ENCODE results near the gene FAM168A. TPM values are rescaled to one million over a fixed set of nuclear protein-coding genes. Genes with fewer than 3 reads are reported as not detected.

The FAM168A gene
- total and polyA plus RNA-seq, 9 of the 15 experiments (the other 6 are each of a cell fraction or from before 2014, with no cell fraction given): 0.44 to 7.2 (median 2.9) TPM

GRCh38 chr11:73376160-73376802 is 221.6 kb downstream of the FAM168A start, which contains the start of gene RELT (continued):
- peak; percentile 64; the same call in 1 of the 2 replicates for TF ChIP-seq ETS1 (conservative IDR thresholded peaks at IDR 0.05; ENCODE audit: control insufficient read depth, low read depth, low read length)
- no peak for TF ChIP-seq ZNF785 (CRISPR knock-in tag; IDR thresholded peaks at IDR 0.05)
- TF ChIP-seq ZNF592 (IDR thresholded peaks at IDR 0.05): 0 out of 2 replicates have a peak, but pooled peaks have one; percentile 51
- TF ChIP-seq HDAC8 (tag; IDR thresholded peaks at IDR 0.05): no peak
- TF ChIP-seq ZNF584 (CRISPR knock-in tag; IDR thresholded peaks at IDR 0.05; ENCODE audit: low read depth): no peak
- no peak for TF ChIP-seq NR1H2 (CRISPR knock-in tag; IDR thresholded peaks at IDR 0.05)
- peak; percentile 42 for TF ChIP-seq BHLHE40 (IDR thresholded peaks at IDR 0.05; ENCODE audit: low read length)
- no peak for TF ChIP-seq GTF2A2 (tag; IDR thresholded peaks at IDR 0.05)
- TF ChIP-seq ZC3H11A (IDR thresholded peaks at IDR 0.05; ENCODE audit: low read depth, low read length): no peak
- no peak for TF ChIP-seq E2F8 (IDR thresholded peaks at IDR 0.05; ENCODE audit: low read depth, partially characterized antibody)
- peak; percentile 67 for TF ChIP-seq MEIS2 (IDR thresholded peaks at IDR 0.05; ENCODE audit: partially characterized antibody)
- no peak for TF ChIP-seq CREB3 (tag; conservative IDR thresholded peaks at IDR 0.05; ENCODE audit: low read depth)
- no peak for TF ChIP-seq MLLT1 (IDR thresholded peaks at IDR 0.05)
- TF ChIP-seq CREB1 (IDR thresholded peaks at IDR 0.05): peak; percentile 92
- peak; percentile 86 for TF ChIP-seq CREB1 (CRISPR knock-in tag; IDR thresholded peaks at IDR 0.05)
